Psoas muscle (tissue), 8 donors: ENCODE measurements around the gene SLC43A1. TPM values are rescaled to one million over a fixed set of nuclear protein-coding genes. Genes with fewer than 3 reads are reported as not detected.
A peak's percentile ranks its signal among the peaks of the same experiment; 100 is the strongest.

Experiments used
- ATAC-seq, 4 donors: fragments of 200-7000 bp; cut with Tn5 transposase; one replicate each; pipeline ENCODE4 v1.9.1; 2020; ENCODE audit warnings: moderate library complexity in 3 of 4, mild to moderate bottlenecking in 2 of 4
- DNase-seq, 2 donors: peaks; one replicate each; pipeline ENCODE4 v3.0.0-alpha.2; 2020
- H3K27ac ChIP-seq: fragments of 200-600 bp; one replicate; pipeline ENCODE4 v1.8.0; 2022
- H3K27me3 ChIP-seq, 3 donors: fragments of 200-600 bp in 1 of 3; one replicate each; pipeline versions ENCODE4 v1.6.1 to v1.8.0; 2013 to 2022; ENCODE audit warnings: low read length in 2 of 3, mild to moderate bottlenecking in 2 of 3, moderate library complexity in 1 of 3; ENCODE audit not compliant: insufficient read depth in 3 of 3
- H3K36me3 ChIP-seq, 2 donors: fragments of 200-600 bp in 1 of 2; one replicate each; pipeline versions ENCODE4 v1.6.1 to v1.8.0; 2013 to 2022; ENCODE audit warnings: low read depth in 1 of 2, mild to moderate bottlenecking in 1 of 2, moderate library complexity in 1 of 2; ENCODE audit not compliant: insufficient read depth in 1 of 2
- H3K4me1 ChIP-seq: fragments of 200-600 bp; one replicate; pipeline ENCODE4 v1.8.0; 2022
- H3K4me3 ChIP-seq: fragments of 200-600 bp; one replicate; pipeline ENCODE4 v1.8.0; 2022; ENCODE audit warnings: mild to moderate bottlenecking
- H3K9me3 ChIP-seq: fragments of 200-600 bp; one replicate; pipeline ENCODE4 v1.8.0; 2022
- WGBS, 3 donors: extraction: QIAGEN DNeasy Blood & Tissue Kit; methylation state at CpG; one replicate each; pipeline versions ENCODE4 v1.1.6 to v1.1.7; 2013; 5-methylcytosine and 5-hydroxymethylcytosine counted together
- intact Hi-C, 2 donors: fragments of 100-400 bp; cut with DNase I; formaldehyde crosslinking; loops; one replicate each; pipeline versions ENCODE4 v1.11.0 to v1.14.2; 2022
- polyA plus RNA-seq, 3 donors: library from polyadenylated mRNA; stranded (reverse); fragments of 200-250 nt; gene quantifications; one replicate each; pipeline ENCODE4 v1.2.3, GENCODE V29; 2013
- total RNA-seq, 4 donors: library from RNA; stranded (reverse); fragmentation: NEBNext Ultra II Directional in 2 of 4; extraction: Animal tissue kit (Norgen Biotek cat#: 25700) in 2 of 4; gene quantifications; one replicate each; pipeline versions ENCODE4 v1.2.1 to v1.2.4, GENCODE V29; 2021 to 2023
- TF ChIP-seq, protein P1 (sequence below): fragments of 200-600 bp; IDR thresholded peaks from one replicate; pipeline ENCODE4 v1.8.0; 2022; ENCODE audit warnings: antibody characterized with exemption
- donor health status: healthy with polysubstance abuse.
- donor health status: DM: no; HTN: no; CAD: no; lungs with moderate emphysema.
- donor health status: Bipolar disorder and iron deficiency.
- donor health status: healthy.
- donor health status: DM: yes; HTN: yes; CAD: no.
- donor health status: DM: no; HTN: no; CAD: no.
- donor health status: DM: no; HTN: no; CAD: no.
- donor health status: DM: yes; HTN: yes; CAD: no.

SLC43A1 gene
- total and polyA plus RNA-seq, 7 donors = 3.5 to 15.3 (median 7.5) TPM

DNA sequence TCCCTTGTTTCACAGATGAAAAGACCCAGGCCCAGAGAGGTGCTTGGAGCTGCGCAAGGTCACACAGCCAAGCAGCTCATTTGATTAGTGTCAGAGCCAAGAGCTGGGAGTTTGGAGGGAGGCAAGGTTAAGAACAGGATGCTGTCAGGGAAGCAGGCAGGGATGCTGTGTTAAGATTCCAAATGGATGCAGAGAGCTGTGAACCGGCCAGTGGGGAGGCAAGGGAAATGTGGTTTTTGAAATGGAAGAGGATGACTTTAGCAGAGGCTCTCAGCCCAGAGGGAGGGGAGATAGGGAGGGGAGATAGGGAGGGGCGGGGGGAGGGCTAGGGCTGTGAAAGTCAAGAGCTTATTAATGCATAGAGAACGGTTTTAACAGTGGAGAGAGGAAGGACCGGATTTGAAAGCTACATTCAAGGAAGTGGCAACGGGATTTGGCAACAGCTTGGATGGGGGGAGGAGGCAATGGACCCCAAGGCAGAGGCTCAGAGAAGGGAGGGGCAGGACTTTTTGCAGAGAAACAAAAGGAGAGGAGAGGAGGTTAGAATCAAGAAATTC, 42.1 kb downstream of the SLC43A1 start:
- Histone ChIP-seq H3K27me3 (peaks cover 0 to 1% (median 0%) of the 10 kb centered on the region in 3 donors), H3K4me3 (no peak overlapping the region), H3K4me1 (no peaks in the 10 kb centered on the region), H3K9me3 (no peaks in the 10 kb centered on the region), H3K27ac (no peak overlapping the region), H3K36me3 (no peaks in the 10 kb centered on the region)
- intact Hi-C loops = no loop called here
- 60 to 66% (median 62%) methylated on average over 6 of the region's 6 CpGs for WGBS, 3 donors
- TF ChIP-seq, protein P1, sequence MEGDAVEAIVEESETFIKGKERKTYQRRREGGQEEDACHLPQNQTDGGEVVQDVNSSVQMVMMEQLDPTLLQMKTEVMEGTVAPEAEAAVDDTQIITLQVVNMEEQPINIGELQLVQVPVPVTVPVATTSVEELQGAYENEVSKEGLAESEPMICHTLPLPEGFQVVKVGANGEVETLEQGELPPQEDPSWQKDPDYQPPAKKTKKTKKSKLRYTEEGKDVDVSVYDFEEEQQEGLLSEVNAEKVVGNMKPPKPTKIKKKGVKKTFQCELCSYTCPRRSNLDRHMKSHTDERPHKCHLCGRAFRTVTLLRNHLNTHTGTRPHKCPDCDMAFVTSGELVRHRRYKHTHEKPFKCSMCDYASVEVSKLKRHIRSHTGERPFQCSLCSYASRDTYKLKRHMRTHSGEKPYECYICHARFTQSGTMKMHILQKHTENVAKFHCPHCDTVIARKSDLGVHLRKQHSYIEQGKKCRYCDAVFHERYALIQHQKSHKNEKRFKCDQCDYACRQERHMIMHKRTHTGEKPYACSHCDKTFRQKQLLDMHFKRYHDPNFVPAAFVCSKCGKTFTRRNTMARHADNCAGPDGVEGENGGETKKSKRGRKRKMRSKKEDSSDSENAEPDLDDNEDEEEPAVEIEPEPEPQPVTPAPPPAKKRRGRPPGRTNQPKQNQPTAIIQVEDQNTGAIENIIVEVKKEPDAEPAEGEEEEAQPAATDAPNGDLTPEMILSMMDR = no peak
- no peak for DNase-seq
- ATAC-seq = no peak

DNA sequence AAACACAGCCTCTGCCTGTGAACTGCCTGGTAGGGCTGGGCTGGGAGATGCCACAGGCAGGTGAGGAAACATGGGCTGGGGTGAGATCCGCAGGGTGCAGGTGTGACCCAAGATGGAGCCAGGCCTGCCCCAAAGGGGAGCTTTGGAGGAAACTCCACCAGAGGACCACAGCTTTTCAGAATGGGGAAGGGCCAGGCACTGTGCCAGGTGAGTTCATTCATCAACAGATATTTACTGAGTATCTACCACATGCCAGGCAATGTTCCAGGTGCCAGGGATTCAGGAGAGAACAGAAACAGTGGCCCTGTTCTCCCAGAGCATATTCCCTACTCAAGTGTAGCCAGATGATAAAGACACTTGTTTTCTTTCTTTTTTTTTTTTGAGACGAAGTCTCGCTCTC, 44.0 kb downstream of the SLC43A1 start:
- ATAC-seq (no peak), DNase-seq (peak in 1 of 2 donors; percentile 5)
- no peaks in the 10 kb centered on the region for H3K4me1 ChIP-seq
- WGBS, 3 donors = 89 to 95% (median 91%) methylated on average over 3 of the region's 3 CpGs
- TF ChIP-seq, protein P1 = no peak
- H3K27me3 ChIP-seq = peaks cover 0 to 1% (median 0%) of the 10 kb centered on the region in 3 donors
- intact Hi-C loops = no loop called here
- H3K9me3 ChIP-seq = no peaks in the 10 kb centered on the region
- no peak overlapping the region for H3K4me3 ChIP-seq
- no peak overlapping the region for H3K27ac ChIP-seq
- no peaks in the 10 kb centered on the region for H3K36me3 ChIP-seq

DNA sequence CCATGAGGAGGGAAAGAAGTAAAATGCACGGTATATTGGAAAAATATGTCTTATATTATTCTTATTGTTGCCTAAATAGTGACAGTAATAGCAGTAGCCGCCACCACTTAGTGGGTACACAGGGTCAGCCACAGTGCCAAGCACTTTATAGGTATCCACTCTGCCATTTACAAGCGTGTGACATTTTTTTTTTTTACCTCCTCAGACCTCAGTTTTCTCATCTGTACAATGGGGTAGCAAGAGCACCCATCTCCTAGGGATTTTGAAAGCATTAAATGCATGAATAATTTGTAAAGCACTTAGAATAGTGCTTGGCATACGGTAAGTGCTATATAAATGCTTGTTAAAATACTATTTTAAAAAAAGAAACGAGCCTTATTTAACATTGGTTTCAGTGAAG, 46.2 kb downstream of the SLC43A1 start:
- Histone ChIP-seq H3K27ac (no peak overlapping the region), H3K4me1 (no peaks in the 10 kb centered on the region), H3K4me3 (no peak overlapping the region), H3K27me3 (peaks cover 0 to 2% (median 0%) of the 10 kb centered on the region in 3 donors), H3K9me3 (no peaks in the 10 kb centered on the region), H3K36me3 (no peaks in the 10 kb centered on the region)
- intact Hi-C loops = no loop called here
- no peak for DNase-seq
- 78 to 81% (median 80%) methylated on average over 5 of the region's 5 CpGs for WGBS, 3 donors
- TF ChIP-seq, protein P1 = no peak
- ATAC-seq = no peak

DNA sequence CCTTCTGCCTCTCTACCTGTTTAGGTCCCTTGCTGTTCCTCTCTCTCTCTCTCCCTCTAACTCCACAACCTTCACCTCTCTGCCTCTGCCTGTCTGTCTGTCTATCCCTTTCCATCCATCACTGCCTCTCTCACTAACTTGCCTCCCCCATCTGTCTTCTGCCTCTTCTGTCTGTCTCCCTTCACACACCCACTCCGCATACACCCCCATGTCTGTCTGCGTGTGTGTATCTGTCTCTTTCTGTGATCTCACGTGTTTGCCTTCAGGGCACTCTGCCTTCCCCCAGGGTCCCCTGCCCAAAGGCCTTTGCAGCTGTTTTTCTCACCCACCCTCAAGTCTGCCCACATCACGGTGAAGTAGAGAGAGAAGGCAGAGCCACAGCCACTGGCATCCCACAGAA, 47.2 kb downstream of the SLC43A1 start:
- Histone ChIP-seq H3K4me3 (no peak overlapping the region), H3K36me3 (no peaks in the 10 kb centered on the region), H3K27me3 (peaks cover 0 to 2% (median 0%) of the 10 kb centered on the region in 3 donors), H3K4me1 (no peaks in the 10 kb centered on the region), H3K27ac (no peak overlapping the region), H3K9me3 (no peaks in the 10 kb centered on the region)
- 53 to 76% (median 65%) methylated on average over 4 of the region's 4 CpGs for WGBS, 3 donors
- ATAC-seq (no peak), DNase-seq (no peak)
- intact Hi-C loops = no loop called here
- TF ChIP-seq, protein P1 = no peak
